ENCODE measurements around the gene SPOCK3.

- TF ChIP-seq CTCF (IDR thresholded peaks at IDR 0.05) = no peak
- TF ChIP-seq POLR2AphosphoS5 (IDR thresholded peaks at IDR 0.05) = no peak
Observed at GRCh38 chr4:167196344-167197012, 37.8 kb downstream of the SPOCK3 start.

Data from sigmoid colon (tissue), 4 donors.